ENCODE data around the gene PAPSS2.

DNA sequence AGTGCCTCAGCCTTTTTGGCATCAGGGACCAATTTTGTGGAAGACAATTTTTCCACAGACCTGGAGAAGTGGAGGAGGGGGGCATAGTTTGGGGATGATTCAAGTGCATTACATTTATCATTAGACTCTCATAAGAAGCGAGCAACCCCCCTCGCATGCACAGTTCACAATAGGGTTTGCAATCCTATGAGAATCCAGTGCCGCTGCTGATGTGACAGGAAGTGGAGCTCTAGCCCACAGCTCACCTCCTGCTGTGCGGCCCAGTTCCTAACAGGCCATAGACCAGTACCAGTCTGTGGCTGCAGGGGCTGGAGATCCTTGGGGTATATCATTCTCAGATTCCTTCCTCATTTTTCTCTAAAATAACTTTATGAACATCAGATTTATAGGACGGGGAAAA is 107.6 kb downstream of the PAPSS2 start:
- TF ChIP-seq, protein P1, sequence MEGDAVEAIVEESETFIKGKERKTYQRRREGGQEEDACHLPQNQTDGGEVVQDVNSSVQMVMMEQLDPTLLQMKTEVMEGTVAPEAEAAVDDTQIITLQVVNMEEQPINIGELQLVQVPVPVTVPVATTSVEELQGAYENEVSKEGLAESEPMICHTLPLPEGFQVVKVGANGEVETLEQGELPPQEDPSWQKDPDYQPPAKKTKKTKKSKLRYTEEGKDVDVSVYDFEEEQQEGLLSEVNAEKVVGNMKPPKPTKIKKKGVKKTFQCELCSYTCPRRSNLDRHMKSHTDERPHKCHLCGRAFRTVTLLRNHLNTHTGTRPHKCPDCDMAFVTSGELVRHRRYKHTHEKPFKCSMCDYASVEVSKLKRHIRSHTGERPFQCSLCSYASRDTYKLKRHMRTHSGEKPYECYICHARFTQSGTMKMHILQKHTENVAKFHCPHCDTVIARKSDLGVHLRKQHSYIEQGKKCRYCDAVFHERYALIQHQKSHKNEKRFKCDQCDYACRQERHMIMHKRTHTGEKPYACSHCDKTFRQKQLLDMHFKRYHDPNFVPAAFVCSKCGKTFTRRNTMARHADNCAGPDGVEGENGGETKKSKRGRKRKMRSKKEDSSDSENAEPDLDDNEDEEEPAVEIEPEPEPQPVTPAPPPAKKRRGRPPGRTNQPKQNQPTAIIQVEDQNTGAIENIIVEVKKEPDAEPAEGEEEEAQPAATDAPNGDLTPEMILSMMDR (conservative IDR thresholded peaks at IDR 0.05 in 1 of 2, IDR thresholded peaks at IDR 0.05 in 1 of 2; ENCODE audit: low read depth in 1 of 2, low read length in 2 of 2): no peak
- no peak for TF ChIP-seq EZH2 (IDR thresholded peaks at IDR 0.05; ENCODE audit: low read length, missing control alignments)
